GM12865 (cell line): Measurements from ENCODE around the gene NUDCD2.

Source experiments
- DNase-seq: peaks from one replicate; pipeline ENCODE4 v3.0.0; 2010; ENCODE audit warnings: low read depth
- H3K4me3 ChIP-seq: 2 replicates; pipeline ENCODE4 v1.5.1; 2011; ENCODE audit warnings: mild to moderate bottlenecking, low read depth, low read length, control low read depth
- TF ChIP-seq, protein P1 (sequence below): IDR thresholded peaks from 2 replicates; pipeline ENCODE4 v1.5.1; 2011; ENCODE audit warnings: low read length, control low read depth, low read depth, inconsistent platforms; ENCODE audit not compliant: insufficient read depth; ENCODE audit errors: missing control alignments

Gene NUDCD2

DNA sequence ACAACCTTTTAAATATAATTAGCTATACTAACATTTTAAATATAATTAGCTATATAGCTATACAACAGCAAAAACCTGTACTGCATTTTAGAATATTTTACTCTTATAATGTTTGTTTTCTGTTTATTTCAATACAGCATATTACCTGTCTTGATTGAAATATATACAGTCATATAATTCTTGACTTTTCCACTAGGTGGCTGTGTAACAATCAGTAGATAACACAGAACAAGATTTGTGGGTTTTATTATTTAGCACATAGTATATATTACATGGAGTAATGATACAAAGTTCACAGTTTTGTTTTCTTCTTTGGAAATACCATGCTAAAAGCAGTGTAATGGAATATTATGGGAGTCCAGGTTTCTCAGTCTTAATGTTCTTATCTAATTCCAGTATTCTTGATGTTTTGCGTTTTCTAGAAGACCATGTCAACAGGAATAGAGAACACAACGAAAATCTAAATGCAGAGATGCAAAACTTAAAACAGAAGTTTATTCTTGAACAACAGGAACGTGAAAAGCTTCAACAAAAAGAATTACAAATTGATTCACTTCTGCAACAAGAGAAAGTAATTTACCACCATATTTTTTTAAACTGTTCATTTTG is 13.8 kb upstream of the NUDCD2 start:
- TF ChIP-seq, protein P1, sequence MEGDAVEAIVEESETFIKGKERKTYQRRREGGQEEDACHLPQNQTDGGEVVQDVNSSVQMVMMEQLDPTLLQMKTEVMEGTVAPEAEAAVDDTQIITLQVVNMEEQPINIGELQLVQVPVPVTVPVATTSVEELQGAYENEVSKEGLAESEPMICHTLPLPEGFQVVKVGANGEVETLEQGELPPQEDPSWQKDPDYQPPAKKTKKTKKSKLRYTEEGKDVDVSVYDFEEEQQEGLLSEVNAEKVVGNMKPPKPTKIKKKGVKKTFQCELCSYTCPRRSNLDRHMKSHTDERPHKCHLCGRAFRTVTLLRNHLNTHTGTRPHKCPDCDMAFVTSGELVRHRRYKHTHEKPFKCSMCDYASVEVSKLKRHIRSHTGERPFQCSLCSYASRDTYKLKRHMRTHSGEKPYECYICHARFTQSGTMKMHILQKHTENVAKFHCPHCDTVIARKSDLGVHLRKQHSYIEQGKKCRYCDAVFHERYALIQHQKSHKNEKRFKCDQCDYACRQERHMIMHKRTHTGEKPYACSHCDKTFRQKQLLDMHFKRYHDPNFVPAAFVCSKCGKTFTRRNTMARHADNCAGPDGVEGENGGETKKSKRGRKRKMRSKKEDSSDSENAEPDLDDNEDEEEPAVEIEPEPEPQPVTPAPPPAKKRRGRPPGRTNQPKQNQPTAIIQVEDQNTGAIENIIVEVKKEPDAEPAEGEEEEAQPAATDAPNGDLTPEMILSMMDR = peak; percentile 24
- DNase-seq = peak; percentile 21
- no peak overlapping the region for H3K4me3 ChIP-seq

DNA sequence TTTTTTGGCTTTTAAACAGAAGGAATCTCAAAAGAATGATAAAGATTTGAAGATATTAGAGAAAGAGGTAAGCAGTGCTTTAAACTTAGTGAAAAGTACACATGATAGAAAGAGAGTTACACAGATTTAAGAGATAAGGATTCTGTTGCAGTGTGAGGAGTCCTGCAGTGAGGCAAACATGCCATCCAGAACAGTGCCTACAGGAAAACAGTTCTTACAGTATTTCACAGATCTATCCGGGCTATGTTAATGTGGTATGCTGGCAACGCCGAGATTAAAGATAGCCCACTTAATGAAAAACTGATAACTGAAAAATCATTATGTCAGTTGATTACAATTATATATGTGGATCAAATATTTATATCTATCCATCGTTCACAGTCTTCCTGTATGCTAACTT is 7.8 kb upstream of the NUDCD2 start:
- TF ChIP-seq, protein P1 = no peak
- H3K4me3 ChIP-seq = no peak overlapping the region
- DNase-seq = no peak

DNA sequence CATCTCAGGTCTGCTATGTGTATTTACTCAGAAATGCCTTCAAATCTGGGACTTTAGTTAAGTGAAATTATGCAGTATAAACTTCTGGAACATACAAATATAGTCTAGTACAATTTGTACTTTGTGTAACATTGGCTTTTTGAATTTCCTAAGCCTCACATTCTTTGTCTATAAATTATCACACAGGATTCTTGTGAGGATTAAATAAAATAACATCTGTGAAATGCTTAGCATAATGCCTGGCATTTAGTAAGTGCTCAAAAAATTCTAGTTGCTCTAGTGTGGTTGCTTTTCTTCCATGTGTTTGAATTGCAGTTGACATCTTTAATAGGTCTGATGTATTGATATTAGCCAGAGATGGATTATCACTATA is 3.1 kb upstream of the NUDCD2 start:
- no peak for DNase-seq
- TF ChIP-seq, protein P1 = no peak
- H3K4me3 ChIP-seq = no peak overlapping the region

DNA sequence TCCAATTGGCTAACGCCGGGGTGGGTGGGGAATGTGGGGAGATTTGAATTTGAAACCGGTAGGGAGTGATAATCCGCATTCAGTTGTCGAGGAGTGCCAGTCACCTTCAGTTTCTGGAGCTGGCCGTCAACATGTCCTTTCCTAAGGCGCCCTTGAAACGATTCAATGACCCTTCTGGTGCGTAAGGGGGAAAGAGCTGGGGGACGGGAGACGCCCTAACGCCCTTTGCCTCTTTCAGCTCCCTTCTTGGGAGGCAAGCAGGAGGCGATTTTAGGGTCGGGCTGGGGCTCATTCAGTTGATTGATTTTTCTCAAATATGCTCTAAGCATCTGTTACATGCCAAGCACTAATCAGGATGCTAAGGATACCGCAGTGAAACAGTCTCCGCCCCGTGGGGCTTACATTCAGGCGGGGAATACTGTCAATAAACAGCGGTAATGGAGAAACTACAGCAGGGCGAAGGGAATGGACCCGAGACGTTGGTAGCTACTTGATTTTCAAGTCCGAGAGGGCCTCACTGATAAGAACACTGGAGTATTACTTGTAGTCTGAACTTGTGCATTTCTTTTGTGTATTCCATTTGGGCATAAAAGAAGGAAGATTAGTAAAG is 765 bp upstream of the NUDCD2 start, which contains the start of gene HMMR:
Gene HMMR, plus strand, starts transcription at position 71 of the 610 bp plus-strand sequence. Its CDS starts 61 bp downstream, at position 132.
- peak; percentile 51 for DNase-seq
- TF ChIP-seq, protein P1 = no peak
- peak within 1 kb of the TSS; percentile 89 for H3K4me3 ChIP-seq

DNA sequence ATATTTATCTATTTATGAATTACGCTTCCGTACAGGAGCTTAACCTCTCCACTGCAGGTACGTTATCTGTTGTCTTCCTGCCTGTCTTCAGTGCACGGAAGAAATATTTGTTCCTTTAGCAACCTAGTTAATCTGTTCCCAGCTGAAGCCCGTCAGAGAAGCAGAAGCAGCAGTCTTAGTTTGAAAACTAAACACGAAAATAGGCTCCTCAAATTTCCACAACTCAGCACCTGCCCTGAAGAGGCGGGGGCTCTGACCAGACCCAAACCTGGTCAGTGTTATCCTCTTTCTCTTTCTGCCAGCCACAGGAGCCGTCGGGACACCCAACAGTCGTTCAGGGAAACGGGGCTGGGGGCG is 462 bp downstream of the NUDCD2 start:
- no peak for DNase-seq
- TF ChIP-seq, protein P1 = no peak

DNA sequence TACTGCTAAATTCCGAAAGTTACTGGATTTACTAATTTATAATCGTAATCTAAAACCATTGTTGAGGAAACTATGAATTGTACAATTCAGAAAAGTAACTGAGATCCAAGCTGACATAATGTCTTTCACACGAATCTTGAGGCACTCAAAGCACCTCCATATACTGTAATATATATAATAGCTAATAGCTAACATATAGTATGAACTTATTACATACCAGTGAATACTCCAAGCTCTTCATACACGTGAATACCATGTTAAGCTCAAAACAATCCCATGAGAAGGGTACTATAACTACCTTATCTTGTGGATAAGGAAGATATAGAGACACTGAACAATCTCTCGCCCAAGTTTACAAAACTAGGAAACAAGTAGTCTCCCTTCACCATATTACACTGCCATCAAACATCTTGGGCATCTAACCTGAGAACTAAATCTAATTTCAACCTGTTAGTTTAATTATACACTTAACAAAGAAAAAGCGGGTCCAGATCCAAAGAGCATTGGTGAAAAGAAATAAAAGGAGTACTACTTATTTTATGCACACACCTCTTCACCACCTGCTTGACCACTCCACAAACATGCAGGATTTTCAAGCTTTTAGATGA is 1.0 kb downstream of the NUDCD2 start:
- TF ChIP-seq, protein P1 = no peak
- DNase-seq = no peak
- peak overlapping the region; percentile 89 for H3K4me3 ChIP-seq

More for the DNA sequence above, 462 bp downstream of the NUDCD2 start:
- peak overlapping the region; percentile 89 for H3K4me3 ChIP-seq

DNA sequence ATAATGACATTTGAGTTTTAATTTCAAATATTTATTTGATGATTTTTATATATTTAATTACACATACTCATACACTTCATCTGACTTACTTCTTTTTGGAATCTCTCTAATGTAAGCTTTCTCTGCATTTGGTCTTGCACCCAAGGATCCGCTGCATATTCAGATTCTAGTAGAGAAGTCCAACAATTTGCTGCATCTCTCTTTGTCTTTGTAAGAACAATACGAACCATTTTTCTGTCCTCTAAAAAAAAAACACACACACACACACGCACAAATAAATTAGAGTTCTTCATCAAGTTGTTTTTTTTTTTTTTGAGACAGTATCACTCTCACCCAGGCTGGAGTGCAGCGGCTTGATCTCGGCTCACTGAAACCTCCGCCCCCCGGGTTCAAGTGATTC is 3.1 kb downstream of the NUDCD2 start:
- H3K4me3 ChIP-seq = no peak overlapping the region
- DNase-seq = no peak
- TF ChIP-seq, protein P1 = no peak
